ENCODE results near the gene CDK3. TPM values are rescaled to one million over a fixed set of nuclear protein-coding genes. Genes with fewer than 3 reads are reported as not detected.

CDK3 gene
- total RNA-seq, 1 experiment from 2014 or later: 11.9 TPM

- H3K9me3 ChIP-seq (ENCODE audit: control insufficient read depth, insufficient read depth, low read depth, low read length): no peaks in the 10 kb centered on the region
- no peak for ATAC-seq
- H3K27ac ChIP-seq (ENCODE audit: low read length): no peak overlapping the region
- POLR2A ChIA-PET: no interaction called here
- H3K4me3 ChIP-seq (ENCODE audit: low read depth in 2 of 2, low read length in 2 of 2): no peak overlapping the region
- no peaks in the 10 kb centered on the region for H3K36me3 ChIP-seq (ENCODE audit: control insufficient read depth, insufficient read depth, low read length)
- intact Hi-C loops (cut with micrococcal nuclease; ENCODE audit: unreplicated experiment) (no loop called here), in situ Hi-C loops (cut with HindIII; ENCODE audit: low pct_unique_long_range_greater_than_20kb, low sequenced_read_pairs) (no loop called here)
- DNase-seq (ENCODE audit: low read depth, low spot score): no peak
- no peaks in the 10 kb centered on the region for H3K27me3 ChIP-seq (ENCODE audit: control insufficient read depth, insufficient read depth, low read length)
- CTCF ChIA-PET: no interaction called here
- no TSS peak for BruUV-seq (replicated peaks)
- TF ChIP-seq REST (IDR thresholded peaks at IDR 0.05; ENCODE audit: insufficient read depth in 1 of 2, low read depth in 2 of 2, low read length in 1 of 2) (no peak), TCF7L2 (IDR thresholded peaks at IDR 0.05; ENCODE audit: low read depth, low read length) (no peak), SIN3A (IDR thresholded peaks at IDR 0.05; ENCODE audit: borderline replicate concordance, insufficient read depth, low read depth, low read length) (no peak), POLR2AphosphoS5 (IDR thresholded peaks at IDR 0.05; ENCODE audit: low read depth, low read length) (no peak)
- TF ChIP-seq, protein P1, sequence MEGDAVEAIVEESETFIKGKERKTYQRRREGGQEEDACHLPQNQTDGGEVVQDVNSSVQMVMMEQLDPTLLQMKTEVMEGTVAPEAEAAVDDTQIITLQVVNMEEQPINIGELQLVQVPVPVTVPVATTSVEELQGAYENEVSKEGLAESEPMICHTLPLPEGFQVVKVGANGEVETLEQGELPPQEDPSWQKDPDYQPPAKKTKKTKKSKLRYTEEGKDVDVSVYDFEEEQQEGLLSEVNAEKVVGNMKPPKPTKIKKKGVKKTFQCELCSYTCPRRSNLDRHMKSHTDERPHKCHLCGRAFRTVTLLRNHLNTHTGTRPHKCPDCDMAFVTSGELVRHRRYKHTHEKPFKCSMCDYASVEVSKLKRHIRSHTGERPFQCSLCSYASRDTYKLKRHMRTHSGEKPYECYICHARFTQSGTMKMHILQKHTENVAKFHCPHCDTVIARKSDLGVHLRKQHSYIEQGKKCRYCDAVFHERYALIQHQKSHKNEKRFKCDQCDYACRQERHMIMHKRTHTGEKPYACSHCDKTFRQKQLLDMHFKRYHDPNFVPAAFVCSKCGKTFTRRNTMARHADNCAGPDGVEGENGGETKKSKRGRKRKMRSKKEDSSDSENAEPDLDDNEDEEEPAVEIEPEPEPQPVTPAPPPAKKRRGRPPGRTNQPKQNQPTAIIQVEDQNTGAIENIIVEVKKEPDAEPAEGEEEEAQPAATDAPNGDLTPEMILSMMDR (IDR thresholded peaks at IDR 0.05): no peak
- H3K4me1 ChIP-seq (ENCODE audit: control insufficient read depth, insufficient read depth, low read length): no peaks in the 10 kb centered on the region; the same call in 1 of the 2 replicates
Measured at GRCh38 chr17:75985986-75986385, 14.7 kb upstream of the CDK3 start.

- no peak overlapping the region for H3K27ac ChIP-seq (ENCODE audit: low read length)
- in situ Hi-C loops (cut with HindIII; ENCODE audit: low pct_unique_long_range_greater_than_20kb, low sequenced_read_pairs): no loop called here
- TF ChIP-seq POLR2AphosphoS5 (IDR thresholded peaks at IDR 0.05; ENCODE audit: low read depth, low read length): no peak
- TF ChIP-seq TCF7L2 (IDR thresholded peaks at IDR 0.05; ENCODE audit: low read depth, low read length): no peak
- no peak for TF ChIP-seq REST (IDR thresholded peaks at IDR 0.05; ENCODE audit: insufficient read depth in 1 of 2, low read depth in 2 of 2, low read length in 1 of 2)
- no peak for TF ChIP-seq SIN3A (IDR thresholded peaks at IDR 0.05; ENCODE audit: borderline replicate concordance, insufficient read depth, low read depth, low read length)
- TF ChIP-seq, protein P1 (IDR thresholded peaks at IDR 0.05): no peak
- no peaks in the 10 kb centered on the region for H3K36me3 ChIP-seq (ENCODE audit: control insufficient read depth, insufficient read depth, low read length)
- intact Hi-C loops (cut with micrococcal nuclease; ENCODE audit: unreplicated experiment): no loop called here
- no peaks in the 10 kb centered on the region for H3K27me3 ChIP-seq (ENCODE audit: control insufficient read depth, insufficient read depth, low read length)
- H3K9me3 ChIP-seq (ENCODE audit: control insufficient read depth, insufficient read depth, low read depth, low read length): no peaks in the 10 kb centered on the region
- ChIA-PET POLR2A (no interaction called here), CTCF (no interaction called here)
- no TSS peak for BruUV-seq (replicated peaks)
- DNase-seq (ENCODE audit: low read depth, low spot score) (no peak), ATAC-seq (no peak)
- no peak overlapping the region for H3K4me3 ChIP-seq (ENCODE audit: low read depth in 2 of 2, low read length in 2 of 2)
- no peaks in the 10 kb centered on the region for H3K4me1 ChIP-seq (ENCODE audit: control insufficient read depth, insufficient read depth, low read length)
Measured at GRCh38 chr17:75987041-75987440, 13.6 kb upstream of the CDK3 start.
